Muscle layer of colon (tissue), 2 donors: ENCODE results near the gene UST.

Source experiments
- H3K27ac ChIP-seq: one replicate; pipeline ENCODE4 v1.7.0; 2013; ENCODE audit warnings: low read depth, mild to moderate bottlenecking, low read length, moderate library complexity
- H3K27me3 ChIP-seq, 2 donors: one replicate each; pipeline ENCODE4 v1.7.0; 2013; ENCODE audit warnings: low read length in 2 of 2, mild to moderate bottlenecking in 2 of 2; ENCODE audit not compliant: insufficient read depth in 2 of 2, control insufficient read depth in 1 of 2
- H3K36me3 ChIP-seq: one replicate; pipeline ENCODE4 v1.7.0; 2013; ENCODE audit warnings: mild to moderate bottlenecking, low read length; ENCODE audit not compliant: insufficient read depth
- H3K4me1 ChIP-seq: one replicate; pipeline ENCODE4 v1.7.0; 2013; ENCODE audit warnings: mild to moderate bottlenecking, low read length; ENCODE audit not compliant: insufficient read depth
- H3K4me3 ChIP-seq, 2 donors: one replicate each; pipeline ENCODE4 v1.7.0; 2013; ENCODE audit warnings: low read length in 2 of 2, low read depth in 1 of 2, mild to moderate bottlenecking in 1 of 2, moderate library complexity in 1 of 2
- H3K9ac ChIP-seq: one replicate; pipeline ENCODE4 v1.7.0; 2013; ENCODE audit warnings: low read length
- H3K9me3 ChIP-seq: one replicate; pipeline ENCODE4 v1.7.0; 2013; ENCODE audit warnings: mild to moderate bottlenecking, low read length
- donor health status: abdominal sarcoma.
- donor health status: Adenocarcinoma of cecum.

The UST gene

DNA sequence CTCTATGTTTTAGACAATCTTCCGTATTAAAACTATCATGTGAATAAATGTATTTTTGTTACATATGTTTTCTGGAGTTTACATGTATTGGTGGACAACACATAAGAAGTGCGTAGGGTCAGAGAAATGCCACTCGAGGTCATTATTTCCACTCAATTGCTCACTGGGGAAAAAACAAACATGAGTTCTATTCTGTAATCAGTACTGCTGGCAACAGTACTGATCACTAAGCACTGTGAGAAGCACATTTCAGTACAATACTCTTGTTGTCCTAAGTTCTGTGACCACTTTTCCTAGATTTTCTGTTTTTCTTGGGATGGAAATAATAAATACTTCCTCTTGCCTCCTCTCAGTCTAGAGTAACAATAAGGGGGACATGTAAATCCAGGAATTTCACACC is 44.5 kb downstream of the UST start:
- H3K9ac ChIP-seq, result no peak overlapping the region
- H3K4me1 ChIP-seq, result peaks cover 8% of the 10 kb centered on the region
- no peak overlapping the region for H3K4me3 ChIP-seq
- no peaks in the 10 kb centered on the region for H3K27me3 ChIP-seq
- H3K27ac ChIP-seq, result no peak overlapping the region
- no peaks in the 10 kb centered on the region for H3K9me3 ChIP-seq
- no peaks in the 10 kb centered on the region for H3K36me3 ChIP-seq

GRCh38 chr6:148793721-148794120 is 46.9 kb downstream of the UST start:
- H3K9me3 ChIP-seq, result no peaks in the 10 kb centered on the region
- no peak overlapping the region for H3K9ac ChIP-seq
- H3K27me3 ChIP-seq, result no peaks in the 10 kb centered on the region
- no peaks in the 10 kb centered on the region for H3K36me3 ChIP-seq
- peaks cover 8% of the 10 kb centered on the region for H3K4me1 ChIP-seq
- H3K4me3 ChIP-seq, result no peak overlapping the region
- H3K27ac ChIP-seq, result no peak overlapping the region

GRCh38 chr6:148794797-148795196 is 48.0 kb downstream of the UST start:
- H3K27me3 ChIP-seq, result no peaks in the 10 kb centered on the region
- H3K4me3 ChIP-seq, result no peak overlapping the region

GRCh38 chr6:148795563-148795962 is 48.7 kb downstream of the UST start:
- no peak overlapping the region for H3K4me3 ChIP-seq
- H3K36me3 ChIP-seq, result no peaks in the 10 kb centered on the region
- no peak overlapping the region for H3K27ac ChIP-seq
- H3K27me3 ChIP-seq, result no peaks in the 10 kb centered on the region
- H3K9me3 ChIP-seq, result no peaks in the 10 kb centered on the region
- H3K9ac ChIP-seq, result no peak overlapping the region
- peaks cover 15% of the 10 kb centered on the region for H3K4me1 ChIP-seq

More at GRCh38 chr6:148794797-148795196, 48.0 kb downstream of the UST start:
- Histone ChIP-seq H3K27ac (no peak overlapping the region), H3K36me3 (no peaks in the 10 kb centered on the region), H3K4me1 (peaks cover 8% of the 10 kb centered on the region), H3K9me3 (no peaks in the 10 kb centered on the region), H3K9ac (no peak overlapping the region)

- H3K4me1 ChIP-seq, result peaks cover 17% of the 10 kb centered on the region
- no peak overlapping the region for H3K27ac ChIP-seq
- no peak overlapping the region for H3K9ac ChIP-seq
- no peaks in the 10 kb centered on the region for H3K27me3 ChIP-seq
- H3K4me3 ChIP-seq, result no peak overlapping the region
- H3K9me3 ChIP-seq, result no peaks in the 10 kb centered on the region
- H3K36me3 ChIP-seq, result no peaks in the 10 kb centered on the region
Measured at GRCh38 chr6:148799647-148800046, 52.8 kb downstream of the UST start.

GRCh38 chr6:148800536-148800935 is 53.7 kb downstream of the UST start:
- no peaks in the 10 kb centered on the region for H3K27me3 ChIP-seq
- H3K9me3 ChIP-seq, result no peaks in the 10 kb centered on the region
- no peak overlapping the region for H3K27ac ChIP-seq
- no peak overlapping the region for H3K4me3 ChIP-seq
- H3K9ac ChIP-seq, result no peak overlapping the region
- H3K4me1 ChIP-seq, result peaks cover 14% of the 10 kb centered on the region
- no peaks in the 10 kb centered on the region for H3K36me3 ChIP-seq

GRCh38 chr6:148803979-148804378 is 57.1 kb downstream of the UST start:
- no peaks in the 10 kb centered on the region for H3K27me3 ChIP-seq
- no peak overlapping the region for H3K27ac ChIP-seq
- no peak overlapping the region for H3K4me3 ChIP-seq
- no peaks in the 10 kb centered on the region for H3K36me3 ChIP-seq
- H3K9me3 ChIP-seq, result no peaks in the 10 kb centered on the region
- H3K9ac ChIP-seq, result no peak overlapping the region
- peaks cover 9% of the 10 kb centered on the region for H3K4me1 ChIP-seq

GRCh38 chr6:148805777-148806176 is 58.9 kb downstream of the UST start:
- Histone ChIP-seq H3K9me3 (no peaks in the 10 kb centered on the region), H3K27ac (no peak overlapping the region)

GRCh38 chr6:148807784-148808183 is 61.0 kb downstream of the UST start:
- H3K4me1 ChIP-seq, result peaks cover 5% of the 10 kb centered on the region
- H3K9ac ChIP-seq, result no peak overlapping the region
- no peak overlapping the region for H3K27ac ChIP-seq
- no peaks in the 10 kb centered on the region for H3K9me3 ChIP-seq
- H3K4me3 ChIP-seq, result no peak overlapping the region
- H3K36me3 ChIP-seq, result no peaks in the 10 kb centered on the region
- no peaks in the 10 kb centered on the region for H3K27me3 ChIP-seq

More at GRCh38 chr6:148805777-148806176, 58.9 kb downstream of the UST start:
- Histone ChIP-seq H3K4me3 (no peak overlapping the region), H3K9ac (no peak overlapping the region), H3K4me1 (no peaks in the 10 kb centered on the region), H3K27me3 (no peaks in the 10 kb centered on the region), H3K36me3 (no peaks in the 10 kb centered on the region)

GRCh38 chr6:148808786-148809304 is 62.0 kb downstream of the UST start:
- Histone ChIP-seq H3K27ac (no peak overlapping the region), H3K9me3 (no peaks in the 10 kb centered on the region), H3K27me3 (no peaks in the 10 kb centered on the region), H3K4me3 (no peak overlapping the region), H3K4me1 (peaks cover 5% of the 10 kb centered on the region), H3K36me3 (no peaks in the 10 kb centered on the region), H3K9ac (no peak overlapping the region)

GRCh38 chr6:148811459-148811858 is 64.6 kb downstream of the UST start:
- Histone ChIP-seq H3K36me3 (no peaks in the 10 kb centered on the region), H3K9ac (no peak overlapping the region), H3K9me3 (no peaks in the 10 kb centered on the region), H3K27me3 (no peaks in the 10 kb centered on the region), H3K27ac (no peak overlapping the region), H3K4me3 (no peak overlapping the region), H3K4me1 (peaks cover 5% of the 10 kb centered on the region)

- H3K4me1 ChIP-seq, result peaks cover 5% of the 10 kb centered on the region
- H3K27ac ChIP-seq, result no peak overlapping the region
- H3K9me3 ChIP-seq, result no peaks in the 10 kb centered on the region
- H3K9ac ChIP-seq, result no peak overlapping the region
- no peaks in the 10 kb centered on the region for H3K27me3 ChIP-seq
- H3K4me3 ChIP-seq, result no peak overlapping the region
- no peaks in the 10 kb centered on the region for H3K36me3 ChIP-seq
Measured at GRCh38 chr6:148814082-148814790, 67.4 kb downstream of the UST start.
